Measurements from ENCODE around the gene WDR91. TPM values are rescaled to one million over a fixed set of nuclear protein-coding genes. Genes with fewer than 3 reads are reported as not detected.

Gene WDR91
- total RNA-seq, 1 donor from 2014 or later, result 6.3 TPM

GRCh38 chr7:135168489-135169140 is 42.7 kb downstream of the WDR91 start:
- intact Hi-C loops (cut with micrococcal nuclease), result loop anchor here (5.0 kb wide), 1 partner anchor 181 kb away; the partner anchor contains the start of gene AGBL3

GRCh38 chr7:135168001-135168400 is 43.3 kb downstream of the WDR91 start:
- ATAC-seq, result no peak
- intact Hi-C loops (cut with micrococcal nuclease), result loop anchor here (5.0 kb wide), 1 partner anchor 181 kb away; the partner anchor contains the start of gene AGBL3
- peak; percentile 42 for DNase-seq

More at GRCh38 chr7:135168489-135169140, 42.7 kb downstream of the WDR91 start:
- DNase-seq (no peak), ATAC-seq (no peak)

- intact Hi-C loops (cut with micrococcal nuclease), result loop anchor here (5.0 kb wide), 1 partner anchor 180 kb away; the partner anchor contains the start of gene AGBL3
- DNase-seq (no peak), ATAC-seq (no peak)
Measured at GRCh38 chr7:135167365-135167917, 43.9 kb downstream of the WDR91 start.

GRCh38 chr7:135166338-135166990 is 44.9 kb downstream of the WDR91 start:
- DNase-seq, result peak; percentile 43
- intact Hi-C loops (cut with micrococcal nuclease), result loop anchor here (5.0 kb wide), 1 partner anchor 179 kb away; the partner anchor contains the start of gene AGBL3

GRCh38 chr7:135165862-135166261 is 45.5 kb downstream of the WDR91 start:
- DNase-seq (no peak), ATAC-seq (no peak)
- intact Hi-C loops (cut with micrococcal nuclease), result loop anchor here (5.0 kb wide), 1 partner anchor 179 kb away; the partner anchor contains the start of gene AGBL3

More at GRCh38 chr7:135166338-135166990, 44.9 kb downstream of the WDR91 start:
- no peak for ATAC-seq

- intact Hi-C loops (cut with micrococcal nuclease), result loop anchor here (5.0 kb wide), 1 partner anchor 177 kb away; the partner anchor contains the start of gene AGBL3
- ATAC-seq (peak; percentile 5), DNase-seq (peak; percentile 53)
Measured at GRCh38 chr7:135164357-135165061, 46.8 kb downstream of the WDR91 start.

- DNase-seq (no peak), ATAC-seq (no peak)
- intact Hi-C loops (cut with micrococcal nuclease), result no loop called here
Measured at GRCh38 chr7:135162382-135163001, 48.8 kb downstream of the WDR91 start.

- DNase-seq (peak; percentile 34), ATAC-seq (no peak)
- intact Hi-C loops (cut with micrococcal nuclease), result no loop called here
Measured at GRCh38 chr7:135161669-135162068, 49.7 kb downstream of the WDR91 start.

GRCh38 chr7:135160858-135161653 is 50.3 kb downstream of the WDR91 start:
- ATAC-seq, result peak; percentile 7
- no peak for DNase-seq
- intact Hi-C loops (cut with micrococcal nuclease), result no loop called here

GRCh38 chr7:135160098-135160857 is 51.0 kb downstream of the WDR91 start:
- no peak for DNase-seq
- ATAC-seq, result peak; percentile 50
- intact Hi-C loops (cut with micrococcal nuclease), result no loop called here

- no peak for ATAC-seq
- DNase-seq, result no peak
- intact Hi-C loops (cut with micrococcal nuclease), result no loop called here
Measured at GRCh38 chr7:135159359-135160085, 51.8 kb downstream of the WDR91 start.

GRCh38 chr7:135158874-135159273 is 52.5 kb downstream of the WDR91 start:
- intact Hi-C loops (cut with micrococcal nuclease), result no loop called here
- DNase-seq, result no peak
- peak; percentile 27 for ATAC-seq

GRCh38 chr7:135158141-135158655 is 53.1 kb downstream of the WDR91 start:
- intact Hi-C loops (cut with micrococcal nuclease), result no loop called here
- ATAC-seq (peak; percentile 74), DNase-seq (no peak)

GRCh38 chr7:135156290-135156689 is 55.0 kb downstream of the WDR91 start:
- ATAC-seq (no peak), DNase-seq (no peak)
- intact Hi-C loops (cut with micrococcal nuclease), result no loop called here

- intact Hi-C loops (cut with micrococcal nuclease), result no loop called here
- ATAC-seq, result no peak
- DNase-seq, result no peak
Measured at GRCh38 chr7:135154734-135155133, 56.6 kb downstream of the WDR91 start.

GRCh38 chr7:135152442-135152841 is 58.9 kb downstream of the WDR91 start:
- no peak for ATAC-seq
- intact Hi-C loops (cut with micrococcal nuclease), result no loop called here
- no peak for DNase-seq

GRCh38 chr7:135151533-135151932 is 59.8 kb downstream of the WDR91 start:
- ATAC-seq (no peak), DNase-seq (no peak)
- intact Hi-C loops (cut with micrococcal nuclease), result no loop called here

Measured in left ventricle myocardium superior (tissue), 1 donor.